GM12878 (cell line): Measurements from ENCODE around the gene BTBD8. TPM values are rescaled to one million over a fixed set of nuclear protein-coding genes. Genes with fewer than 3 reads are reported as not detected.

Experiments
- ATAC-seq: fragments of 200-7000 bp; cut with Tn5 transposase; 3 replicates; pipeline ENCODE4 v1.9.1; 2020; ENCODE audit warnings: mild to moderate bottlenecking, moderate library complexity
- BruUV-seq: library from RNA; stranded (reverse); fragments of 400-500 nt; replicated peaks from 2 replicates; lab custom pipeline; 2021; lab: Mats Ljungman, UMichigan
- CTCF ChIA-PET: fragments of 300-600 bp; sonication (Branson Sonifier 250); formaldehyde crosslinking; extraction: SDS; loops from one replicate; lab custom pipeline; 2021; ENCODE audit warnings: inconsistent platforms; lab: Yijun Ruan, JAX
- POLR2A ChIA-PET: fragments of 350-600 bp; formaldehyde crosslinking; extraction: SDS; loops from one replicate; lab custom pipeline; 2021; ENCODE audit warnings: inconsistent platforms; lab: Charles Lee
- RAD21 ChIA-PET: fragments of 300-600 bp; sonication (Branson Sonifier 250); formaldehyde crosslinking; loops from one replicate; lab custom pipeline; 2023; ENCODE audit warnings: antibody characterized with exemption; ENCODE audit not compliant: unreplicated experiment; lab: Charles Lee
- SMC1A ChIA-PET: fragments of 300-600 bp; sonication (Branson Sonifier 250); formaldehyde crosslinking; loops from one replicate; lab custom pipeline; 2023; ENCODE audit not compliant: unreplicated experiment, uncharacterized antibody; lab: Charles Lee
- DNase-seq: peaks from one replicate; pipeline ENCODE4 v3.0.0-alpha.2; 2011; ENCODE audit warnings: low read depth, low spot score
- FAIRE-seq: peaks from 3 replicates; lab custom pipeline; 2011; peaks lifted over from hg19 to GRCh38; lab: Jason Lieb, UNC
- H2AFZ ChIP-seq: 2 replicates; pipeline ENCODE4 v1.6.0; 2011; ENCODE audit warnings: low read depth, low read length, control low read depth; ENCODE audit not compliant: control insufficient read depth
- H3K27ac ChIP-seq: 2 replicates; pipeline ENCODE4 v1.5.1; 2011; ENCODE audit warnings: control low read depth; ENCODE audit not compliant: control insufficient read depth, insufficient read depth
- H3K27me3 ChIP-seq, 2 experiments: replicated peaks in 1 of 2; 2 replicates each; pipeline versions ENCODE4 v1.6.0 to v1.6.1; 2011; ENCODE audit warnings: low read length in 1 of 2; ENCODE audit not compliant: control insufficient read depth in 2 of 2, insufficient read depth in 2 of 2
- H3K36me3 ChIP-seq, 2 experiments: 2 replicates each; pipeline ENCODE4 v1.5.1; 2011; ENCODE audit warnings: low read length in 1 of 2; ENCODE audit not compliant: control insufficient read depth in 2 of 2, insufficient read depth in 2 of 2
- H3K4me1 ChIP-seq: 2 replicates; pipeline ENCODE4 v1.6.1; 2011; ENCODE audit warnings: mild to moderate bottlenecking, low read length, moderate library complexity, mixed read lengths; ENCODE audit not compliant: control insufficient read depth, insufficient read depth
- H3K4me2 ChIP-seq: 2 replicates; pipeline ENCODE4 v1.6.0; 2011; ENCODE audit warnings: control low read depth; ENCODE audit not compliant: control insufficient read depth, insufficient read depth
- H3K4me3 ChIP-seq: fragments of 200-600 bp; sonication (generic); 2 replicates; pipeline ENCODE4 v1.5.1; 2016
- H3K79me2 ChIP-seq: 2 replicates; pipeline ENCODE4 v1.6.0; 2011; ENCODE audit warnings: low read length; ENCODE audit not compliant: control insufficient read depth, insufficient read depth
- H3K9ac ChIP-seq: 2 replicates; pipeline ENCODE4 v1.8.0; 2011; ENCODE audit warnings: low read length, control low read depth, mixed read lengths; ENCODE audit not compliant: control insufficient read depth, insufficient read depth
- H3K9me3 ChIP-seq: replicated peaks from 3 replicates; pipeline ENCODE4 v1.5.1; 2011; ENCODE audit warnings: mild to moderate bottlenecking, low read length; ENCODE audit not compliant: control insufficient read depth, insufficient read depth
- H4K20me1 ChIP-seq: 2 replicates; pipeline ENCODE4 v1.6.0; 2011; ENCODE audit not compliant: control insufficient read depth, insufficient read depth
- BCL11A ChIP-seq: IDR thresholded peaks from 2 replicates; pipeline ENCODE4 v1.6.1; 2011; ENCODE audit warnings: low read depth, low read length
- BRCA1 ChIP-seq: IDR thresholded peaks from 2 replicates; pipeline ENCODE4 v1.6.1; 2011; ENCODE audit warnings: low read depth, low read length, improper control_type of control experiment
- CHD2 ChIP-seq: IDR thresholded peaks from 2 replicates; pipeline ENCODE4 v1.6.1; 2011; ENCODE audit warnings: low read depth, low read length, improper control_type of control experiment, borderline replicate concordance
- GATAD2B ChIP-seq: fragments of 450-650 bp; conservative IDR thresholded peaks from 2 replicates; pipeline ENCODE4 v1.6.1; 2017; ENCODE audit warnings: low read depth, mild to moderate bottlenecking, moderate library complexity
- HDGF ChIP-seq: fragments of 450-650 bp; IDR thresholded peaks from 2 replicates; pipeline ENCODE4 v1.6.1; 2016; ENCODE audit warnings: antibody characterized with exemption
- NFIC ChIP-seq: IDR thresholded peaks from 2 replicates; pipeline ENCODE4 v1.6.1; 2012; ENCODE audit warnings: low read depth, mild to moderate bottlenecking, inconsistent platforms, low read length, moderate library complexity
- PAX5 ChIP-seq: IDR thresholded peaks from 2 replicates; pipeline ENCODE4 v1.6.1; 2011; ENCODE audit warnings: low read depth, low read length, borderline replicate concordance
- SMC3 ChIP-seq: IDR thresholded peaks from 2 replicates; pipeline ENCODE4 v1.6.1; 2011; ENCODE audit warnings: low read length, improper control_type of control experiment, borderline replicate concordance
- YBX1 ChIP-seq: fragments of 450-650 bp; IDR thresholded peaks from 2 replicates; pipeline ENCODE4 v1.6.1; 2016; ENCODE audit warnings: antibody characterized with exemption
- ZBED1 ChIP-seq: IDR thresholded peaks from 2 replicates; pipeline ENCODE4 v1.6.1; 2016; ENCODE audit warnings: borderline replicate concordance
- WGBS: methylation state at CpG from one replicate; pipeline ENCODE4 v1.1.6; 2016; ENCODE audit warnings: low lambda C conversion rate; ENCODE audit not compliant: insufficient replicate concordance, insufficient coverage; ENCODE audit errors: missing lambda C conversion rate; 5-methylcytosine and 5-hydroxymethylcytosine counted together
- in situ Hi-C: fragments of 300-500 bp; cut with MboI; formaldehyde crosslinking; loops from 9 replicates; pipeline ENCODE4 v1.14.3; 2018; ENCODE audit warnings: mixed read lengths
- intact Hi-C: fragments of 100-400 bp; cut with micrococcal nuclease; formaldehyde crosslinking; loops from one replicate; pipeline ENCODE4 v1.14.2; 2022; ENCODE audit not compliant: unreplicated experiment
- polyA plus RNA-seq, 11 experiments: library from polyadenylated mRNA; depleted of rRNA in 4 of 11; unstranded in 6 of 11; stranded (reverse) in 5 of 11; fragments of >200 nt; fragmentation: Nextera tagmentation in 4 of 11; fragmentation: Illumina TruSeq in 1 of 11; extraction: Ambion mirVana in 4 of 11; extraction: Trizol in 1 of 11; gene quantifications; 1 replicate in 1 of 11; 2 replicates in 10 of 11; pipeline versions ENCODE4 v1.2.1 to v1.2.3, GENCODE V29; 2011 to 2016; ENCODE audit warnings: inconsistent platforms in 2 of 11, missing spikeins in 2 of 11, low read depth in 1 of 11
- total RNA-seq, 4 experiments: library from RNA; depleted of rRNA in 3 of 4; stranded (reverse); fragments of >200 nt in 3 of 4; fragmentation: Illumina TruSeq in 1 of 4; extraction: Trizol in 1 of 4; gene quantifications; 2 replicates each; pipeline versions ENCODE4 v1.2.1 to v1.2.3, GENCODE V29; 2013 to 2021
- TF ChIP-seq, protein P1 (sequence below): fragments of 450-650 bp; IDR thresholded peaks from 2 replicates; pipeline ENCODE4 v1.6.1; 2017; ENCODE audit warnings: mild to moderate bottlenecking, low read depth, inconsistent platforms; ENCODE audit not compliant: poor library complexity, severe bottlenecking
- TF ChIP-seq, protein P2 (sequence below): IDR thresholded peaks from 2 replicates; pipeline ENCODE4 v1.6.1; 2011; ENCODE audit warnings: mild to moderate bottlenecking, low read depth, low read length, moderate library complexity; ENCODE audit not compliant: insufficient replicate concordance
- TF ChIP-seq, protein P3 (sequence below): fragments of 450-650 bp; IDR thresholded peaks from 2 replicates; pipeline ENCODE4 v1.6.1; 2017; ENCODE audit warnings: antibody characterized with exemption, mild to moderate bottlenecking, moderate library complexity
- TF ChIP-seq, protein P4 (sequence below): IDR thresholded peaks from 2 replicates; pipeline ENCODE4 v1.6.1; 2011; ENCODE audit warnings: borderline replicate concordance, low read depth, mild to moderate bottlenecking, moderate library complexity, mixed read lengths, low read length; ENCODE audit not compliant: insufficient read depth; ENCODE audit errors: extremely low read length

Gene BTBD8
- total and polyA plus RNA-seq, 10 of the 15 experiments (the other 5 are each of a cell fraction or from before 2014, with no cell fraction given), result 0.07 to 0.32 (median 0.19) TPM; not detected in 1

DNA sequence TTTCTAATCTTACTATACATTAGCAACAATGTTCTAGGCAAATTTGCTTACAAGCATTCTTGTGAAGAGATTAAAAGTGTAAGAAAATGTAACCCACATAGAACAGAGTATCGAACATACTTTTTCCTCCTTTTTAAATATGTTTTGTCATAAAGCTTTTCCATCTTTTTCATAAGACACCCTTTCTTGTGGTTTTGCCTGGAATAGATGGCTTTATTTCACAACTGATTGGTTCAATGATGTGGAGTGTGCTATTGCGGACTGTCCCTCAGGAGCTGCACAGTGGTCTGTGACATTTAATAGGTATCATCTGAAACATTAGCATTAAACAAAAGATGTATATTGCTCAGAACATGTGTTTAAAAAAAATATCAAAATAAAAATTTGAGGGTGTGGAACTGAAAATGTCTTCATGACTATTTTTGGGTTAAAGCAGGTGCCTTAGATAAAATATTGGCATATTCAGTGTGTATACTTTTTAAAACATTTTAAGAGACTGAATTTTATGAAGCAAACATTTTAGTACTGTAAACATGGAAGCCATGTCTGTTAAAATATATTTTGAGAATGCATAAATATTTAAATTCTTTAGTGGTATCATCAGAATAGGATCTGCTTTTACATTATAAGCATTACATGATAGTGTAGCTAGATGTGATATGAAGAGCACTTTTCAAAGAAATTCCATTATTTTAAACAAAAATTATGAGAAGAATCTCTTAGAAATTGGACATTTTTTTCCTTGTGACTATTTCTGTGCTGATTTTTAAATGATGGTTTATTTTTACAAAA is 89.3 kb downstream of the BTBD8 start:
- Histone ChIP-seq H3K79me2 (no peaks in the 10 kb centered on the region), H3K9me3 (no peaks in the 10 kb centered on the region), H3K27ac (no peak overlapping the region), H3K36me3 (no peaks in the 10 kb centered on the region), H4K20me1 (no peaks in the 10 kb centered on the region), H2AFZ (no peak overlapping the region), H3K4me3 (no peak overlapping the region), H3K4me2 (no peak overlapping the region), H3K27me3 (no peaks in the 10 kb centered on the region), H3K9ac (no peak overlapping the region), H3K4me1 (no peaks in the 10 kb centered on the region)
- FAIRE-seq (no peak), DNase-seq (no peak), ATAC-seq (no peak)
- RAD21 ChIA-PET, result no interaction called here
- SMC1A ChIA-PET, result interaction anchor here (1.0 to 1.2 kb wide), 2 partner anchors 9 to 42 kb away, joined by 3 to 5 read pairs; no protein-coding TSS in a partner anchor
- CTCF ChIA-PET, result interaction anchor here (0.9 to 1.1 kb wide), 2 partner anchors 9 to 22 kb away, joined by 3 read pairs; no protein-coding TSS in a partner anchor
- intact Hi-C loops, result no loop called here
- in situ Hi-C loops, result no loop called here
- WGBS, result 86% methylated on average over 2 of the region's 2 CpGs
- POLR2A ChIA-PET, result no interaction called here
- no TSS peak for BruUV-seq
- TF ChIP-seq NFIC (no peak), GATAD2B (no peak), BRCA1 (no peak), ZBED1 (no peak), YBX1 (no peak), SMC3 (no peak), HDGF (no peak), PAX5 (no peak), CHD2 (no peak), BCL11A (no peak)
- TF ChIP-seq, protein P1, sequence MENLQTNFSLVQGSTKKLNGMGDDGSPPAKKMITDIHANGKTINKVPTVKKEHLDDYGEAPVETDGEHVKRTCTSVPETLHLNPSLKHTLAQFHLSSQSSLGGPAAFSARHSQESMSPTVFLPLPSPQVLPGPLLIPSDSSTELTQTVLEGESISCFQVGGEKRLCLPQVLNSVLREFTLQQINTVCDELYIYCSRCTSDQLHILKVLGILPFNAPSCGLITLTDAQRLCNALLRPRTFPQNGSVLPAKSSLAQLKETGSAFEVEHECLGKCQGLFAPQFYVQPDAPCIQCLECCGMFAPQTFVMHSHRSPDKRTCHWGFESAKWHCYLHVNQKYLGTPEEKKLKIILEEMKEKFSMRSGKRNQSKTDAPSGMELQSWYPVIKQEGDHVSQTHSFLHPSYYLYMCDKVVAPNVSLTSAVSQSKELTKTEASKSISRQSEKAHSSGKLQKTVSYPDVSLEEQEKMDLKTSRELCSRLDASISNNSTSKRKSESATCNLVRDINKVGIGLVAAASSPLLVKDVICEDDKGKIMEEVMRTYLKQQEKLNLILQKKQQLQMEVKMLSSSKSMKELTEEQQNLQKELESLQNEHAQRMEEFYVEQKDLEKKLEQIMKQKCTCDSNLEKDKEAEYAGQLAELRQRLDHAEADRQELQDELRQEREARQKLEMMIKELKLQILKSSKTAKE, result no peak
- TF ChIP-seq, protein P2, sequence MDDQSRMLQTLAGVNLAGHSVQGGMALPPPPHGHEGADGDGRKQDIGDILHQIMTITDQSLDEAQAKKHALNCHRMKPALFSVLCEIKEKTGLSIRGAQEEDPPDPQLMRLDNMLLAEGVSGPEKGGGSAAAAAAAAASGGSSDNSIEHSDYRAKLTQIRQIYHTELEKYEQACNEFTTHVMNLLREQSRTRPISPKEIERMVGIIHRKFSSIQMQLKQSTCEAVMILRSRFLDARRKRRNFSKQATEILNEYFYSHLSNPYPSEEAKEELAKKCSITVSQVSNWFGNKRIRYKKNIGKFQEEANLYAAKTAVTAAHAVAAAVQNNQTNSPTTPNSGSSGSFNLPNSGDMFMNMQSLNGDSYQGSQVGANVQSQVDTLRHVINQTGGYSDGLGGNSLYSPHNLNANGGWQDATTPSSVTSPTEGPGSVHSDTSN, result no peak
- TF ChIP-seq, protein P3, sequence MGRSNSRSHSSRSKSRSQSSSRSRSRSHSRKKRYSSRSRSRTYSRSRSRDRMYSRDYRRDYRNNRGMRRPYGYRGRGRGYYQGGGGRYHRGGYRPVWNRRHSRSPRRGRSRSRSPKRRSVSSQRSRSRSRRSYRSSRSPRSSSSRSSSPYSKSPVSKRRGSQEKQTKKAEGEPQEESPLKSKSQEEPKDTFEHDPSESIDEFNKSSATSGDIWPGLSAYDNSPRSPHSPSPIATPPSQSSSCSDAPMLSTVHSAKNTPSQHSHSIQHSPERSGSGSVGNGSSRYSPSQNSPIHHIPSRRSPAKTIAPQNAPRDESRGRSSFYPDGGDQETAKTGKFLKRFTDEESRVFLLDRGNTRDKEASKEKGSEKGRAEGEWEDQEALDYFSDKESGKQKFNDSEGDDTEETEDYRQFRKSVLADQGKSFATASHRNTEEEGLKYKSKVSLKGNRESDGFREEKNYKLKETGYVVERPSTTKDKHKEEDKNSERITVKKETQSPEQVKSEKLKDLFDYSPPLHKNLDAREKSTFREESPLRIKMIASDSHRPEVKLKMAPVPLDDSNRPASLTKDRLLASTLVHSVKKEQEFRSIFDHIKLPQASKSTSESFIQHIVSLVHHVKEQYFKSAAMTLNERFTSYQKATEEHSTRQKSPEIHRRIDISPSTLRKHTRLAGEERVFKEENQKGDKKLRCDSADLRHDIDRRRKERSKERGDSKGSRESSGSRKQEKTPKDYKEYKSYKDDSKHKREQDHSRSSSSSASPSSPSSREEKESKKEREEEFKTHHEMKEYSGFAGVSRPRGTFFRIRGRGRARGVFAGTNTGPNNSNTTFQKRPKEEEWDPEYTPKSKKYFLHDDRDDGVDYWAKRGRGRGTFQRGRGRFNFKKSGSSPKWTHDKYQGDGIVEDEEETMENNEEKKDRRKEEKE, result no peak
- TF ChIP-seq, protein P4, sequence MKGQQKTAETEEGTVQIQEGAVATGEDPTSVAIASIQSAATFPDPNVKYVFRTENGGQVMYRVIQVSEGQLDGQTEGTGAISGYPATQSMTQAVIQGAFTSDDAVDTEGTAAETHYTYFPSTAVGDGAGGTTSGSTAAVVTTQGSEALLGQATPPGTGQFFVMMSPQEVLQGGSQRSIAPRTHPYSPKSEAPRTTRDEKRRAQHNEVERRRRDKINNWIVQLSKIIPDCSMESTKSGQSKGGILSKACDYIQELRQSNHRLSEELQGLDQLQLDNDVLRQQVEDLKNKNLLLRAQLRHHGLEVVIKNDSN, result no peak
